Activated CD4-positive, alpha-beta T cell treated with anti-CD3 and anti-CD28 coated beads for 24 hours (primary cell): ENCODE data around the gene DOK6.

ENCODE experiments used
- DNase-seq, 2 donors: peaks; one replicate each; pipeline ENCODE4 v3.0.0-alpha.2; 2020; ENCODE audit warnings: low read depth in 2 of 2

The DOK6 gene

GRCh38 chr18:69435000-69435399 is 34.3 kb downstream of the DOK6 start:
- no peak for DNase-seq

GRCh38 chr18:69444221-69444620 is 43.5 kb downstream of the DOK6 start:
- no peak for DNase-seq

GRCh38 chr18:69447886-69448285 is 47.2 kb downstream of the DOK6 start:
- DNase-seq: no peak

GRCh38 chr18:69455125-69455524 is 54.4 kb downstream of the DOK6 start:
- DNase-seq: no peak

- DNase-seq: peak; percentile 20 to 29
Observed at GRCh38 chr18:69469444-69469919, 68.8 kb downstream of the DOK6 start.

GRCh38 chr18:69480460-69480859 is 79.8 kb downstream of the DOK6 start:
- no peak for DNase-seq

- DNase-seq: no peak
Observed at GRCh38 chr18:69483574-69483973, 82.9 kb downstream of the DOK6 start.

GRCh38 chr18:69484699-69485396 is 84.2 kb downstream of the DOK6 start:
- no peak for DNase-seq

- DNase-seq: no peak
Observed at GRCh38 chr18:69487488-69488394, 87.1 kb downstream of the DOK6 start.

- no peak for DNase-seq
Observed at GRCh38 chr18:69490072-69490471, 89.4 kb downstream of the DOK6 start.

GRCh38 chr18:69490813-69491212 is 90.1 kb downstream of the DOK6 start:
- no peak for DNase-seq

GRCh38 chr18:69491576-69491975 is 90.9 kb downstream of the DOK6 start:
- DNase-seq: no peak

- DNase-seq: no peak
Observed at GRCh38 chr18:69492861-69493260, 92.2 kb downstream of the DOK6 start.

- no peak for DNase-seq
Observed at GRCh38 chr18:69494841-69495240, 94.2 kb downstream of the DOK6 start.

GRCh38 chr18:69495338-69495737 is 94.7 kb downstream of the DOK6 start:
- DNase-seq: no peak

- DNase-seq: no peak
Observed at GRCh38 chr18:69495841-69496533, 95.3 kb downstream of the DOK6 start.

- no peak for DNase-seq
Observed at GRCh38 chr18:69518989-69519388, 118.3 kb downstream of the DOK6 start.

- DNase-seq: no peak
Observed at GRCh38 chr18:69523582-69523981, 122.9 kb downstream of the DOK6 start.

- no peak for DNase-seq
Observed at GRCh38 chr18:69528435-69528834, 127.7 kb downstream of the DOK6 start.

- no peak for DNase-seq
Observed at GRCh38 chr18:69529151-69529550, 128.5 kb downstream of the DOK6 start.

GRCh38 chr18:69531973-69532372 is 131.3 kb downstream of the DOK6 start:
- DNase-seq: no peak

- no peak for DNase-seq
Observed at GRCh38 chr18:69537183-69537582, 136.5 kb downstream of the DOK6 start.
